ENCODE results near the gene MIDN.
"Not testable (repeated sequence)": the region's sequence is repeated elsewhere in the genome, so short reads cannot be mapped to it uniquely, and the experiment has no call there.

Gene MIDN

DNA sequence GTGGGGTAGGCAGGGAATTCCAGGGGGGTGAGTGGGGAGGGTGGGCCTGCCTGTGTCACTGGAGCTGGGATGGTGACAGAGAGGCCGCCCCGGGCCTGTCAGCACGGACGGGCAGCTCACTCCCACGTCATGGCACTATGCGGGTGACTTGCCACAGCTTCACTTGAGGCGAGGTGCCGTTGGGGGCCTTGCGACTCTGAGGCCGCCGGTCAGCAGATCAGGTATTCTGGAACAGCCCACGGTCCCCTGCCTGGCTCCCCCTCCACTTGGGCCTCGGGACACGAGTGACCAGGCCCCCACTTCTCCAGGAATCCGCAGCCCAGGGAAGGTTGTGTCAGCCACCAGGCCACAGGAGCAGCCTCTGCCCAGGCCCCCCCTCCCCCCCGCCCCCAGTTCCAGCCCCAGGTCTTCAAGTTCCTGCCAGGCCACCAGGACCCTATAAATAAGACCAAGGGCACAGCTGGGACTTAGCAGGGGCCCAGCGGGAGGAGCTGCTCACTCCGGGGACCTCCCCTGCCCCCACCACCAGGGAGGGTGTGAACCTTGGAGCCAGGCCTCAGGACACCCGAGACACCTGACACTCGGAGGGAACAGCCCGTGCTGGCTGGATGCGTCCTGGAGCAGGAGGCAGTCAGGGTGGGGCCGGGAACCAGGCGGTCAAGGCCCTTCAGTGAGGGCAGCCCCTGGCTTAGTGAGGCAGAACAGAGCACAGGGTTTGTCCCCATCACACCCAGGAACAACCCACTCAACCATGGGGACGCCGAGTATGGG lies 2.7 kb upstream of the MIDN start:
- H3K36me3 ChIP-seq (ENCODE audit: insufficient read depth, low read depth, low read length): 0 out of 2 replicates have a peak, but pooled peaks cover 3% of the 10 kb centered on the region
- no peak overlapping the region for H3K9ac ChIP-seq (ENCODE audit: low read depth, low read length)
- no peak overlapping the region for H3K4me3 ChIP-seq (ENCODE audit: low read length)
- H3K9me3 ChIP-seq (ENCODE audit: insufficient read depth, low read depth, low read length): no peaks in the 10 kb centered on the region
- H3K27ac ChIP-seq (ENCODE audit: low read length): no peak overlapping the region
- H3K4me1 ChIP-seq (ENCODE audit: insufficient read depth, low read length): 0 out of 2 replicates have a peak, but pooled peaks cover 4% of the 10 kb centered on the region
- no peaks in the 10 kb centered on the region; the same call in 1 of the 2 replicates for H3K27me3 ChIP-seq (ENCODE audit: insufficient read depth, low read length)

DNA sequence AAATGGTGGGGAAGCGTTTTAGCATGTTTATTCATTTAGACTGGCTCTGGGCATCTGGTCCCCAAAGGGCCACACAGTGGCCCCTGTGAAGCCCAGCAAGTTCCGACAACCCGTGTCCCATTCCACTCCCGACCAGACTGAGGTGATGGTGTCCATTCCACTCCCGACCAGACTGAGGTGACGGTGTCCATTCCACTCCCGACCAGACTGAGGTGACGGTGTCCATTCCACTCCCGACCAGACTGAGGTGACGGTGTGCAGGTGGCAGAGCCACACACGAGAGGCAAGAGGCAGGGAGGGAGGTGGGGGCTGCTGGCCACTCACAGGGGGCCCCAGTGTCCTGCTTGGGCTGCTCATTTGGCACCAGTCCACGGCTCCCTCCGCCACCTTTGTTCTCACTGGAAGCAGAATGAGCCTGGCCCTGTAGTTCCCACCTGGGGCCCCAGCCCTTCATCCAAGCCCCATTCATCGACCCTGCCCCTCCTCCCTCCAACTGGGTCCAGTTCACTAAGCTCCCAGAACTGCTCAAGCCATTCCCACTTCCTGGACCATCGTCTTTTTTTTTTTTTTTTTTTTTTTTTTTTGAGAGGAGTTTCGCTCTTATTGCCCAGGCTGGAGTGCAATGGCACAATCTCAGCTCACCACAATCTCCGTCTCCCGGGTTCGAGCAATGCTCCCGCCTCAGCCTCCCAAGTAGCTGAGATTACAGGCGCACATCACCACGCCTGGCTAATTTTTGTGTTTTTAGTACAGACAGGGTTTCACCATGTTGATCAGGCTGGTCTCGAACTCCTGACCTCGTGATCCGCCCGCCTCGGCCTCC lies 1.9 kb upstream of the MIDN start:
- not testable (repeated sequence) for H3K36me3 ChIP-seq (ENCODE audit: insufficient read depth, low read depth, low read length); H3K9ac ChIP-seq (ENCODE audit: low read depth, low read length); H3K9me3 ChIP-seq (ENCODE audit: insufficient read depth, low read depth, low read length); H3K4me3 ChIP-seq (ENCODE audit: low read length); H3K27me3 ChIP-seq (ENCODE audit: insufficient read depth, low read length); H3K27ac ChIP-seq (ENCODE audit: low read length); H3K4me1 ChIP-seq (ENCODE audit: insufficient read depth, low read length)

DNA sequence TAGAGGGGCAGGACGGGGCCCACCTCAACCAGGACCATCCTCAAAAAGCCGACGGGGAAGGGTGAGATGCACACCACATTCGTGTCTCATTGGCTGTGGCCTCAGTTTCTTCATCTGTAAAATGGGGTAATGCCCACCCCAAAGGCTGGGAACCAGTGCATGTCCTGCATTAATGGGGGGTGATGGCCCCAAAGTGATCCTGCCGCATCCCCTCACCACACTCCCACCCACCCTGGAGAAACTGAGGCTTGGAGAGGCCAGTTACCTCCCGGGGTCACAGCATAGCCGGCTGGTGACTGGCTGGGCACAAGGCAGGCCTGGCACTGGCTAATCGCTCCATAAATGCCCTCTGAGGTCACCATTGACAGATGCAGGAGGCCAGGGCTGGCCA lies 640 bp upstream of the MIDN start:
- H3K4me1 ChIP-seq (ENCODE audit: insufficient read depth, low read length): 0 out of 2 replicates have a peak, but pooled peaks cover 4% of the 10 kb centered on the region

DNA sequence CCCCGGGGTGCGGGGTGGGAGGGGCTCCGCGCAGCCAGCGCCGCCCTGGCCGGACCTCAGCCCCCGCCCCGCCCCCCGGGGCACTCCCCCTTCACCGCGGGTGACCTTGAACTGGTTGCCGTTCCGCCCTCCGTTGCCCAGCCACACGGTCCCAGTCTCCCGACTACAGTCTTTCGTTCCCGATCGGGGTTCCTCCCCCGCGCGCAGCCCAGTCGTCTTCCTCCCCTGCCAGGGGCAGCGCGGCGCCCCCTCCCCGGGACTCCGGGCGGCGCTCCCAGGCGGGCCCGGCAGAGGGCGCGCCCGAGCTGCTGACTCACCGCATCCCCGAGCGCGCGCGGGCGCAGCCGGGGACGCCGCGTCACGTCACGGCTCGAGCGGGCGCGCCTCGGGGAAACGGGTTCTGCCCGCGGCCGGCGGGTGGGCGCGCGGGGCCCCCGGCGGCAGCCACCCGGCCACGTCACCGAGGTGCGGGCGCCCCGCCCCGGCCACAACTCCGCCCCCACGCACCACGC lies 459 bp downstream of the MIDN start:
- Histone ChIP-seq H3K4me3 (ENCODE audit: low read length) (peak overlapping the region; percentile 76), H3K27me3 (ENCODE audit: insufficient read depth, low read length) (no peaks in the 10 kb centered on the region), H3K27ac (ENCODE audit: low read length) (peak overlapping the region; percentile 77), H3K4me1 (ENCODE audit: insufficient read depth, low read length) (0 out of 2 replicates have a peak, but pooled peaks cover 4% of the 10 kb centered on the region), H3K36me3 (ENCODE audit: insufficient read depth, low read depth, low read length) (peaks cover 25% of the 10 kb centered on the region), H3K9ac (ENCODE audit: low read depth, low read length) (peak overlapping the region; percentile 83), H3K9me3 (ENCODE audit: insufficient read depth, low read depth, low read length) (no peaks in the 10 kb centered on the region)

More for the DNA sequence above, 640 bp upstream of the MIDN start:
- H3K36me3 ChIP-seq (ENCODE audit: insufficient read depth, low read depth, low read length): peaks cover 17% of the 10 kb centered on the region
- H3K4me3 ChIP-seq (ENCODE audit: low read length): peak overlapping the region; percentile 76; the same call in 1 of the 2 replicates
- no peaks in the 10 kb centered on the region for H3K9me3 ChIP-seq (ENCODE audit: insufficient read depth, low read depth, low read length)
- H3K9ac ChIP-seq (ENCODE audit: low read depth, low read length): no peak overlapping the region; the same call in 1 of the 2 replicates
- no peaks in the 10 kb centered on the region for H3K27me3 ChIP-seq (ENCODE audit: insufficient read depth, low read length)
- no peak overlapping the region for H3K27ac ChIP-seq (ENCODE audit: low read length)

DNA sequence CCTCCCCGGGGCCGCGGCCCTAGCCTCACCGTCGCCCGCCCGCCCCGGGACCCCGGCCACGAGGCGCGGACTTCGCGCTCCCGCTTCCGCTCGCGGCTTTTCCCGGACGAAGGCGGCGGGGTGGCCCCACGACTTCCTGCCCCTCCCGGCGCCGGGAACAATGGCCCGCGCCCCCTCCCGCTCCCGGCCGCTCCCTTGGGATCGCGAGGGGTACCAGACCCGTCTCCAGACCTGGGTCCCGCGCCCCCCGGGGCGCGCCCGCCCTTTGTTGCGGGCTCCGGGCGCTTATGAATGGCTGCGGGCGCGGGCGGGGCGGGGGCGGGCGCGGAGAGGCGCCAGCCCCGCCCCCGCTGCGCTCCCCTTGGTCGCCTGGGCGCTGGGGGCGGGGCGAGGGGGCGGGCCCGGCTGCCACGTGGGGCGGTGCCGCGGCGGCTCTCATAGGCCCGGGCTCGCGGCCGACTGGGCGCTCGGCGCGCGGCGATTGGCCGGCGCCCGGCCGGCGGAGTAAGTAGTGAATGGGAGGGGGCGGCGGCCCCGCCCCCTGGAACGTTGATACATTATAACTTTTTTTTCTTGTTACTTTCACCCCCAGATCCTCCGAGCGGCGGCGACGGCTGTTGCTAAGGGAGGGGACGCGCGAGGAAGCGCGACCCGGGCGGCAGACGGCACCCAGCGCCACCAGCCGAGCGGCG lies 1.1 kb downstream of the MIDN start:
- peaks cover 31% of the 10 kb centered on the region for H3K36me3 ChIP-seq (ENCODE audit: insufficient read depth, low read depth, low read length)
- H3K4me1 ChIP-seq (ENCODE audit: insufficient read depth, low read length): 0 out of 2 replicates have a peak, but pooled peaks cover 4% of the 10 kb centered on the region
- H3K4me3 ChIP-seq (ENCODE audit: low read length): peak overlapping the region; percentile 71; the same call in 1 of the 2 replicates
- no peaks in the 10 kb centered on the region for H3K27me3 ChIP-seq (ENCODE audit: insufficient read depth, low read length)
- peak overlapping the region; percentile 78; the same call in 1 of the 2 replicates for H3K9ac ChIP-seq (ENCODE audit: low read depth, low read length)
- no peaks in the 10 kb centered on the region for H3K9me3 ChIP-seq (ENCODE audit: insufficient read depth, low read depth, low read length)
- H3K27ac ChIP-seq (ENCODE audit: low read length): no peak overlapping the region

DNA sequence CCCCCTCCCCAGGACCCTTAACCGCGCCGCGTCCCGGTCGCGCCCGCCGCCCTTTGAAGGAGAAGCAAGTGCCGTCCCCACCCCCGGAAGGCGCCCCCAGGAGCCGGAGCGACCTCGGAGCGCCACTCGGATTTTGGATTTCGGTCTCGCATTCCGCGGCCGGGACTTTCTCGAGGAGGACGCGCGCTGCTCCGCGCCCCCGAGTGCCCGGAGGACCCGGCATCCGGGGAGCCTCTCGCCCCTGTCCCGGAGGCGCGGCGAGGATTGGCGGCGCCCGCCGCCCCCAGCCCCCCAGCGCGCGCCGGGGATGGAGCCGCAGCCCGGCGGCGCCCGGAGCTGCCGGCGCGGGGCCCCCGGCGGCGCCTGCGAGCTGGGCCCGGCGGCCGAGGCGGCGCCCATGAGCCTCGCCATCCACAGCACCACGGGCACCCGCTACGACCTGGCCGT lies 1.6 kb downstream of the MIDN start:
- Histone ChIP-seq H3K9me3 (ENCODE audit: insufficient read depth, low read depth, low read length) (no peaks in the 10 kb centered on the region), H3K27me3 (ENCODE audit: insufficient read depth, low read length) (no peaks in the 10 kb centered on the region), H3K27ac (ENCODE audit: low read length) (no peak overlapping the region), H3K9ac (ENCODE audit: low read depth, low read length) (peak overlapping the region; percentile 99; the same call in 1 of the 2 replicates), H3K4me1 (ENCODE audit: insufficient read depth, low read length) (no peaks in the 10 kb centered on the region), H3K36me3 (ENCODE audit: insufficient read depth, low read depth, low read length) (peaks cover 36% of the 10 kb centered on the region), H3K4me3 (ENCODE audit: low read length) (peak overlapping the region; percentile 93; the same call in 1 of the 2 replicates)

DNA sequence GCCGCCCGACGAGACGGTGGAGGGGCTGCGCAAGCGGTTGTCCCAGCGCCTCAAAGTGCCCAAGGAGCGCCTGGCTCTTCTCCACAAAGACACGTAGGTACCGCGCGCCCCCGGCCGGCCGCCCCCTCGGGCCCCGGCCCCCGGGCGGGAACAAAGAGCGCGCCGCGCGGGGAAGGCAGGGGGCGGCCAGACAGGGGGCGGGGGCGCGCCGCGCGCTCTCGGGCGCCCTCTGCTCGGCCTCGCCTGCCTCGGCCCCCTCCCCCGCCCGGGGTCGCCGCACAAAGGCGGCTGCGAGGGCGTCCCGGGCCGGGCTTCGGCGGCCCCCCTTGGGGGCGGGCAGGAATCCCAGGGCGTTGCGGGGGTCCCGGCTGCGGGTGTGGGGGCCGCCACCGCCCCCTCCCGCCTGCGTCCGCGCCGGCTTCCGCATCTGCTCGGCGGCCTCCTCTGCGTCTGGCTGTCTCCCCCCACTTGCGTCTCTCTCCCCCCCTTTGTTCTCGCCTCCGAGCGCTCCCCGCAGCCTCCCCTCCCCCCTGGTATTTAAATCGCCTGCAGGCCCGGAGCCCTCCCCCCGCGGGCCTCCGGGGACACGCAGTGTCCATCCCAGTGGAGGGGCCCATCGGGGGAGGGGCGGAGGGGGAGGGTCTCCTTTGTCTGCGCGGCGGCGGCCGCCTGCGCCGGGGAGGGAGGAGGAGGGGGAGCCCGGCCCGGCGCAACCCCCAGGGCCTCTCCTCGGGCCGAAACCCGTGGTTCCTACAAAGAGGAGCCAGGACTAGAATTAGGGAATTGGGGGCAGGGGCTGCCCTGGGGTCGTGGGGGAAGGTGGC lies 2.3 kb downstream of the MIDN start:
- Histone ChIP-seq H3K27ac (ENCODE audit: low read length) (peak overlapping the region; percentile 85), H3K9me3 (ENCODE audit: insufficient read depth, low read depth, low read length) (no peaks in the 10 kb centered on the region), H3K4me3 (ENCODE audit: low read length) (peak overlapping the region; percentile 93), H3K4me1 (ENCODE audit: insufficient read depth, low read length) (no peaks in the 10 kb centered on the region), H3K9ac (ENCODE audit: low read depth, low read length) (peak overlapping the region; percentile 99), H3K27me3 (ENCODE audit: insufficient read depth, low read length) (no peaks in the 10 kb centered on the region), H3K36me3 (ENCODE audit: insufficient read depth, low read depth, low read length) (peaks cover 43% of the 10 kb centered on the region)

DNA sequence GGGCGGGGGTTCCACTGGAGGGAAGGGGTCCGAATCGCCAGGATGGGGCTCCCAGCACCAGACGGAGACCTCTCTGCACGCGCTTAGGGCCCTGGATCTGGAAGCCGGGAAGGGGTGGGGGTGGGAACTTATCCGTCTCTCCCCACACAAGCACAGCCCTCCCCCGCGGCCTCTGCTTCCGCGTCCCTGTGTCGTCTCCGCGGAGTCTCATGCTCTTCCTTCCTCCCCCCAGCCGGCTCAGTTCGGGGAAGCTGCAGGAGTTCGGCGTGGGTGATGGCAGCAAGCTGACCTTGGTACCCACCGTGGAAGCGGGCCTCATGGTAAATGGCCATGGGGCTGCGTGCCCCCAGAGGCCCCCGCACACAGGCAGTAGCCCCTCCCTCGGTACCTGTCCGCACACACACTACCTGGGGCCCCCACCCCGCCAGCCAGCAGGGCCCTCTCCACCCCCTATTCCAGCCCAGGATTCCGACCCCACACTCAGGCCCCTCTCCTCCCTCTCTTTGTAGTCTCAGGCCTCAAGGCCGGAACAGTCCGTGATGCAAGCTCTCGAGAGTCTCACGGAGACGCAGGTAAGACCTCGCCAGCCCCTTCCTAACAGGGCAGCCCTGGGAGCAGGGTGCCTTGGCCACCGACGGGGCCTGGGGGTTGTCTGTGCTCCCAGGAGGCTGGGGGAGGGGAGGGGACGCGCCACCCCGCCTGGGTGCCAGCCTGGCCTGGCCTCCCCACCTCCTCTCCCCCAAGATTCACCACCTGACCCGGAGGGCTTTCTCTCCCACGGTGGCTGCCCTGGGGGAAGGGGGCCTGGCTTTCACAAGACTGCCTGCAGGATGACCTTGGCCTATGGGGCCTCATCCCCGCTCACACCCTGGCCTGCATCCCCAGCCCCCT lies 3.2 kb downstream of the MIDN start:
- Histone ChIP-seq H3K27ac (ENCODE audit: low read length) (peak overlapping the region; percentile 85), H3K27me3 (ENCODE audit: insufficient read depth, low read length) (no peaks in the 10 kb centered on the region), H3K9me3 (ENCODE audit: insufficient read depth, low read depth, low read length) (no peaks in the 10 kb centered on the region), H3K4me1 (ENCODE audit: insufficient read depth, low read length) (no peaks in the 10 kb centered on the region), H3K4me3 (ENCODE audit: low read length) (peak overlapping the region; percentile 93), H3K36me3 (ENCODE audit: insufficient read depth, low read depth, low read length) (peaks cover 51% of the 10 kb centered on the region), H3K9ac (ENCODE audit: low read depth, low read length) (peak overlapping the region; percentile 99)

DNA sequence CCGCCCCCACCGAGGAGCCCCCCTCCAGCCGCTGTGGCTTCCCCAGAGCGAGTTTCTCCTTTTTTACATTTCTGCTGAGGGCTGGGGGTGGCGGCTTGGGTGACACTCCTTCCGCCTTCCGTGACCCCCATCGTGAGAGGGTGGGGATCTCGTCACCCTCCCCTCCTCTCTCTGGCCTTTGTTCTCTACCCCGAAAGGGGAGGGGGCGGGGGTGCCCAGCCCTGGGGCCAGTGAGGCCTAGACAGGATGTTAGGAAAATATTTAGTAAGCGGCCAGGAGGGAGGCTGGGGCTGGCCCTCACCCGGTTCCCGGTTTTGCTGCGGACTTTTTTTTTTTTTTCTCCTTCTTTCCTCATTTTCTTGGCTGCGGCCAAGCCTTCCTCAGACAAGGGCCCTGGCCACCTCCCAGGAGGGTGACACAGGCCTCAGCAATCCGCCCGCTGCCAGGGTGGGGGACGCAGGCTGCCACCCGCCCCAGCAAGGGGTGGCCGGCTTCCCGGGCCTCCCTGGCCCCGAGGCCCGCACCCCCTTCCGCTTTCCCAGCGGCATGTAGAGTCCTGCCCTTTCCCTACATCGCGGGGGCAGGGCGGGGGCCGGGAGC lies 3.9 kb downstream of the MIDN start:
- Histone ChIP-seq H3K27ac (ENCODE audit: low read length) (peak overlapping the region; percentile 49), H3K9ac (ENCODE audit: low read depth, low read length) (peak overlapping the region; percentile 99; the same call in 1 of the 2 replicates), H3K9me3 (ENCODE audit: insufficient read depth, low read depth, low read length) (no peaks in the 10 kb centered on the region), H3K36me3 (ENCODE audit: insufficient read depth, low read depth, low read length) (peaks cover 59% of the 10 kb centered on the region), H3K4me1 (ENCODE audit: insufficient read depth, low read length) (no peaks in the 10 kb centered on the region), H3K27me3 (ENCODE audit: insufficient read depth, low read length) (no peaks in the 10 kb centered on the region), H3K4me3 (ENCODE audit: low read length) (peak overlapping the region; percentile 93; the same call in 1 of the 2 replicates)

All from iPS-20b (cell line).